Panc1 (cell line): Measurements from ENCODE around the gene LDB2. TPM values are rescaled to one million over a fixed set of nuclear protein-coding genes. Genes with fewer than 3 reads are reported as not detected.

ENCODE experiments used
- ATAC-seq: fragments of 200-7000 bp; cut with Tn5 transposase; 2 replicates; pipeline ENCODE4 v1.9.1; 2020; ENCODE audit warnings: mild to moderate bottlenecking, moderate library complexity
- BruUV-seq: library from RNA; stranded (reverse); fragments of 400-500 nt; replicated peaks from 2 replicates; lab custom pipeline; 2021; lab: Mats Ljungman, UMichigan
- CTCF ChIA-PET: fragments of 300-600 bp; sonication (Branson Sonifier 250); formaldehyde crosslinking; loops from one replicate; lab custom pipeline; 2022; ENCODE audit warnings: antibody characterized with exemption; lab: Charles Lee
- POLR2A ChIA-PET: fragments of 300-600 bp; sonication (Branson Sonifier 250); formaldehyde crosslinking; loops from one replicate; lab custom pipeline; 2022; ENCODE audit warnings: antibody characterized with exemption; lab: Charles Lee
- DNase-seq: peaks from one replicate; pipeline ENCODE4 v3.0.0-alpha.2; 2010; ENCODE audit warnings: low read depth, low spot score
- H3K27ac ChIP-seq: 2 replicates; pipeline ENCODE4 v1.5.1; 2011; ENCODE audit warnings: mild to moderate bottlenecking, low read length, inconsistent platforms
- H3K27me3 ChIP-seq: fragments of 200-500 bp; sonication (Bioruptor generic); 2 replicates; pipeline ENCODE4 v1.6.0; 2014; ENCODE audit warnings: low read length, inconsistent platforms; ENCODE audit not compliant: control insufficient read depth, insufficient read depth
- H3K36me3 ChIP-seq: fragments of 200-500 bp; sonication (Bioruptor generic); 2 replicates; pipeline ENCODE4 v1.5.1; 2014; ENCODE audit warnings: inconsistent platforms, mild to moderate bottlenecking, low read length, moderate library complexity; ENCODE audit not compliant: control insufficient read depth, insufficient read depth
- H3K4me1 ChIP-seq: 2 replicates; pipeline ENCODE4 v1.5.1; 2011; ENCODE audit warnings: inconsistent platforms, mild to moderate bottlenecking, low read length, moderate library complexity; ENCODE audit not compliant: control insufficient read depth, insufficient read depth
- H3K4me3 ChIP-seq, 2 experiments: 2 replicates each; pipeline ENCODE4 v1.5.1; 2011 to 2012; ENCODE audit warnings: low read depth in 2 of 2, low read length in 2 of 2, mild to moderate bottlenecking in 2 of 2, inconsistent platforms in 1 of 2, moderate library complexity in 1 of 2
- H3K9me3 ChIP-seq: fragments of 200-500 bp; sonication (Bioruptor generic); 2 replicates; pipeline ENCODE4 v1.5.1; 2014; ENCODE audit warnings: low read depth, mild to moderate bottlenecking, inconsistent platforms, low read length, moderate library complexity; ENCODE audit not compliant: control insufficient read depth, insufficient read depth
- CTCF ChIP-seq: fragments of 450-650 bp; IDR thresholded peaks from 2 replicates; pipeline ENCODE4 v1.5.1; 2017; ENCODE audit warnings: mild to moderate bottlenecking
- POLR2AphosphoS5 ChIP-seq: IDR thresholded peaks from 2 replicates; pipeline ENCODE4 v1.6.1; 2012; ENCODE audit warnings: mild to moderate bottlenecking, low read depth, low read length, moderate library complexity
- REST ChIP-seq, 2 experiments: IDR thresholded peaks; 2 replicates each; pipeline ENCODE4 v1.6.1; 2011 to 2012; ENCODE audit warnings: low read depth in 2 of 2, control low read depth in 1 of 2, low read length in 1 of 2, mild to moderate bottlenecking in 1 of 2, moderate library complexity in 1 of 2; ENCODE audit not compliant: insufficient read depth in 1 of 2
- SIN3A ChIP-seq: IDR thresholded peaks from 2 replicates; pipeline ENCODE4 v1.6.1; 2012; ENCODE audit warnings: low read depth, mild to moderate bottlenecking, low read length, moderate library complexity, borderline replicate concordance; ENCODE audit not compliant: insufficient read depth
- TCF7L2 ChIP-seq: IDR thresholded peaks from 2 replicates; pipeline ENCODE4 v1.6.1; 2011; ENCODE audit warnings: mild to moderate bottlenecking, low read depth, low read length, inconsistent platforms
- in situ Hi-C: cut with HindIII; loops from 2 replicates; pipeline ENCODE4 v1.10.0; 2016; ENCODE audit warnings: low sequenced_read_pairs, low pct_unique_long_range_greater_than_20kb
- intact Hi-C: fragments of 100-400 bp; cut with micrococcal nuclease; formaldehyde crosslinking; loops from one replicate; pipeline ENCODE4 v1.10.0; 2022; ENCODE audit not compliant: unreplicated experiment
- total RNA-seq: library from RNA; stranded (reverse); gene quantifications from one replicate; pipeline ENCODE4 v1.2.1, GENCODE V29; 2021; ENCODE audit not compliant: unreplicated experiment

The LDB2 gene
- total RNA-seq, 1 experiment from 2014 or later, result not detected

DNA sequence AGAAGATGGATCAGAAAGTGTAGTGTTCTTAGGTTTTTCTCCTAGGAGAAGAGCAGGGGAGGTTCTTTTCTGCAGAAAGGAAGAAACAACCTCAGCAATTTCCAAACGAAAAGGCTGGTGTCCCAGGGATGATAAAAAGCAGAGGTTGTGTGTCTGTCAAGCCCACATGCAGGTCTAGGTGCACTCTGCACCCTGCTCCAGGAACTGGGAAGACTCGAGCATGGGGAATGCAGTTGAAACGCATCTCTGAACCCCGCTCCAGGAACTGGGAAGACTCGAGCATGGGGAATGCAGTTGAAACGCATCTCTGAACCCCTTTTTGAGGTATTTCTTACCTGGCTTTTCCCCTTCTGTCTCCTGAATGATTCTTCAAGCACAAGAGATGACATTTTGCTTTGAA lies 171.2 kb downstream of the LDB2 start:
- DNase-seq, result no peak
- ChIA-PET POLR2A (no interaction called here), CTCF (no interaction called here)
- Histone ChIP-seq H3K36me3 (no peaks in the 10 kb centered on the region), H3K4me1 (no peaks in the 10 kb centered on the region), H3K4me3 (no peak overlapping the region), H3K9me3 (no peaks in the 10 kb centered on the region), H3K27me3 (no peaks in the 10 kb centered on the region), H3K27ac (no peak overlapping the region)
- no peak for TF ChIP-seq SIN3A
- no peak for TF ChIP-seq REST (IDR thresholded peaks at IDR 0.05; ENCODE audit: insufficient read depth in 1 of 2, low read depth in 2 of 2, low read length in 1 of 2)
- no peak for TF ChIP-seq POLR2AphosphoS5
- TF ChIP-seq CTCF, result no peak
- TF ChIP-seq TCF7L2, result no peak
- BruUV-seq, result no TSS peak
- intact Hi-C loops (no loop called here), in situ Hi-C loops (no loop called here)
- no peak for ATAC-seq

DNA sequence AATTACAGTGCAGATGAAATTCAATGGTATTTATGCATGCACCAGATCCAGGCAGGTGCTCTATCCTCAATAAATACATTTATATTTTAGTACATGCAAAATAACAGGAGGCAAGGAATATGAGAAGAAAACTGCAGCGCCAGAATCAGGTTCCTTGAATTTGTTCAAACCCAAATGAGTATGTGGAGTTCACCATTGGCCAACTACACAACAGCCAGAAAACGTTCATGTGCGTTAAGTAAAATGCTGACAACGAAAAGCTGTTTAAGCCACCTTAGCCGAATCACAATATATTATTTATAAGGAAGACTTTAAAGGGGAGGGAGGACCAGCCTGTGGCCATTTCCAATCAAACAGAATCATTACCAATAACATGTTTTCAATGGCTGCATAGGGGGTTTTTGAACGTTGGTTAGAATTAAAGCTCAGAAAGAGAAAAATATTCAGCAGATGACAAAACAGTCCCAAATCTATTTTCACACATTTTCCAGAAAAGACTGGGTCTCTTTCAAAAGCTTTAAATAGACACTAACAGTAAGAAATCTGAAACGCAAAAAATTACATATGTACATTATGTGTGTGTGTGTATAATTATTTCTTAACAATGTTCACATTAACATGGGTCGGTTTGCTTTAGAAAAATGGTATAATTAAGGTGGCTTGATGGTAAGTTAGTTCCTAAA lies 171.9 kb downstream of the LDB2 start:
- Histone ChIP-seq H3K27ac (no peak overlapping the region), H3K27me3 (no peaks in the 10 kb centered on the region), H3K4me3 (no peak overlapping the region), H3K36me3 (no peaks in the 10 kb centered on the region), H3K4me1 (no peaks in the 10 kb centered on the region), H3K9me3 (no peaks in the 10 kb centered on the region)
- in situ Hi-C loops (no loop called here), intact Hi-C loops (no loop called here)
- POLR2A ChIA-PET, result no interaction called here
- ATAC-seq, result no peak
- TF ChIP-seq REST (IDR thresholded peaks at IDR 0.05; ENCODE audit: insufficient read depth in 1 of 2, low read depth in 2 of 2, low read length in 1 of 2) (no peak), SIN3A (no peak), TCF7L2 (no peak), CTCF (no peak), POLR2AphosphoS5 (no peak)
- no peak for DNase-seq
- no TSS peak for BruUV-seq
- CTCF ChIA-PET, result no interaction called here
